PC-9 (cell line): ENCODE results near the gene TLE4.

Experiments
- CTCF ChIP-seq: fragments of 200-600 bp; sonication (generic); conservative IDR thresholded peaks from 2 replicates; pipeline ENCODE4 v1.6.1; 2017; ENCODE audit warnings: mixed run types, antibody characterized with exemption, mild to moderate bottlenecking, moderate library complexity
- EZH2 ChIP-seq: fragments of 200-600 bp; sonication (generic); IDR thresholded peaks from 2 replicates; pipeline ENCODE4 v1.8.0; 2017; ENCODE audit warnings: antibody characterized with exemption, low read depth

GRCh38 chr9:79610019-79610631 lies 38.4 kb downstream of the TLE4 start:
- TF ChIP-seq CTCF (no peak), EZH2 (no peak)
